NB4 (cell line): Measurements from ENCODE around the gene TCERG1L.

Source experiments
- DNase-seq: peaks from one replicate; pipeline ENCODE4 v3.0.0; 2010; ENCODE audit warnings: low read depth
- H3K4me3 ChIP-seq: one replicate; pipeline ENCODE4 v1.5.1; 2011; ENCODE audit warnings: mild to moderate bottlenecking, low read depth, low read length, moderate library complexity
- CTCF ChIP-seq: IDR thresholded peaks from one replicate; pipeline ENCODE4 v1.5.1; 2012; ENCODE audit warnings: low read depth, low read length
- MAX ChIP-seq: IDR thresholded peaks from 2 replicates; pipeline ENCODE4 v1.6.1; 2011; ENCODE audit warnings: low read depth, low read length
- MYC ChIP-seq: IDR thresholded peaks from 2 replicates; pipeline ENCODE4 v1.6.1; 2011; ENCODE audit warnings: low read depth, low read length
- POLR2A ChIP-seq: IDR thresholded peaks from 2 replicates; pipeline ENCODE4 v1.6.1; 2011; ENCODE audit warnings: mild to moderate bottlenecking; ENCODE audit not compliant: insufficient read length; ENCODE audit errors: extremely low read depth

TCERG1L gene

GRCh38 chr10:131092876-131093275, 218.6 kb downstream of the TCERG1L start:
- DNase-seq = no peak
- TF ChIP-seq POLR2A (no peak), MYC (no peak), CTCF (no peak), MAX (no peak)

GRCh38 chr10:131092386-131092785, 219.1 kb downstream of the TCERG1L start:
- no peak for DNase-seq
- TF ChIP-seq POLR2A = no peak
- TF ChIP-seq MAX = no peak
- no peak for TF ChIP-seq MYC
- no peak for TF ChIP-seq CTCF
- H3K4me3 ChIP-seq = no peak overlapping the region

More at GRCh38 chr10:131092876-131093275, 218.6 kb downstream of the TCERG1L start:
- H3K4me3 ChIP-seq = no peak overlapping the region

GRCh38 chr10:131091682-131092081, 219.8 kb downstream of the TCERG1L start:
- H3K4me3 ChIP-seq = no peak overlapping the region
- TF ChIP-seq MYC (no peak), MAX (no peak)
- DNase-seq = no peak

GRCh38 chr10:131090761-131091661, 220.5 kb downstream of the TCERG1L start:
- no peak for TF ChIP-seq MYC
- TF ChIP-seq POLR2A = no peak
- TF ChIP-seq MAX = no peak
- TF ChIP-seq CTCF = no peak
- DNase-seq = peak; percentile 21
- H3K4me3 ChIP-seq = no peak overlapping the region

- DNase-seq = no peak
- no peak overlapping the region for H3K4me3 ChIP-seq
- no peak for TF ChIP-seq MAX
- no peak for TF ChIP-seq CTCF
- TF ChIP-seq POLR2A = no peak
- TF ChIP-seq MYC = no peak
Observed at GRCh38 chr10:131089861-131090260, 221.7 kb downstream of the TCERG1L start.

- no peak overlapping the region for H3K4me3 ChIP-seq
- TF ChIP-seq POLR2A (no peak), MYC (no peak), CTCF (no peak), MAX (no peak)
- no peak for DNase-seq
Observed at GRCh38 chr10:131089150-131089549, 222.4 kb downstream of the TCERG1L start.
